Measurements from ENCODE around the gene PTER.

The PTER gene, protein sequence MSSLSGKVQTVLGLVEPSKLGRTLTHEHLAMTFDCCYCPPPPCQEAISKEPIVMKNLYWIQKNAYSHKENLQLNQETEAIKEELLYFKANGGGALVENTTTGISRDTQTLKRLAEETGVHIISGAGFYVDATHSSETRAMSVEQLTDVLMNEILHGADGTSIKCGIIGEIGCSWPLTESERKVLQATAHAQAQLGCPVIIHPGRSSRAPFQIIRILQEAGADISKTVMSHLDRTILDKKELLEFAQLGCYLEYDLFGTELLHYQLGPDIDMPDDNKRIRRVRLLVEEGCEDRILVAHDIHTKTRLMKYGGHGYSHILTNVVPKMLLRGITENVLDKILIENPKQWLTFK

DNA sequence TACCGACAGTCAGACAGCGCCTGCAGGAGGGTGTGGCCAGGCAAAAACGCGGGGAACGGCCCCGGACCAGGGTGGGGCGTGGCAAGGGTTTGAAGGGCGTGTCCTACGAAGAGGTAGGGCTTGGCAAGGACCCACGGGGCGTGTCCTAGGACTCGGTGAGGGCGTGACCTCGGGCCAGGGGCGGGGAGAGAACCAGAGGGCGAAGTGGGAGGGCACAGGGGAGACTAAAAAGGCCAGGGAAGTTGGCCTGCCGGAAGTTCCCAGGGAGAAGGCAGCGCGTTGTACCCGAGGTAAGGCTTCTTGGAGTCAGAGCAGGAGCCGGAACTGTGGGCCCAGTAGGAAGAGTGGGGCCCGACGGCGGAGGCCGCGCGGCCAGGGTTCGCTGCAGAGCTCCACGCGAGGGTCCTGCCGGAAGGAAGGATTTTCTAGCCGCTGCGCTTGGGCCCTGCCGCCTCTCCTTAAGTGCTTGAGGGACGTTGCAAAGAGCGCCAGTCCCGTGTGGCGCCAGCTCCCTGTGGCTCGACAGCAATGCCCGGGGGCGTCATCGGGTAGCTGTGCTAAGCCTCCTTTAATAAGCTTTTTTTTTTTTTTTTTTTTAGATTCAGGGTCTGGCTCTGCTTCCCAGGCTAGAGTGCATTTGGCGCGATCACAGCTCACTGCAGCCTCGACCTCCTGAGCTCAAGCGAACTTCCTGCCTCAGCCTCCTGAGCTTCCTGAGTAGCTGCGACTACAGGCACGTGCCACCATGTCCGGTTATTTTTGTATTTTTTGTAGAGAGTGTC is at the start of gene PTER:
Gene PTER (plus strand): TSS at position 253 of the 782 bp plus-strand sequence. CDS start 47,375 bp downstream, outside the sequence.
- DNase-seq (ENCODE audit: low spot score), result peak; percentile 91
- no peak for TF ChIP-seq CTCF (IDR thresholded peaks at IDR 0.05; ENCODE audit: extremely low read depth, missing control alignments)

DNA sequence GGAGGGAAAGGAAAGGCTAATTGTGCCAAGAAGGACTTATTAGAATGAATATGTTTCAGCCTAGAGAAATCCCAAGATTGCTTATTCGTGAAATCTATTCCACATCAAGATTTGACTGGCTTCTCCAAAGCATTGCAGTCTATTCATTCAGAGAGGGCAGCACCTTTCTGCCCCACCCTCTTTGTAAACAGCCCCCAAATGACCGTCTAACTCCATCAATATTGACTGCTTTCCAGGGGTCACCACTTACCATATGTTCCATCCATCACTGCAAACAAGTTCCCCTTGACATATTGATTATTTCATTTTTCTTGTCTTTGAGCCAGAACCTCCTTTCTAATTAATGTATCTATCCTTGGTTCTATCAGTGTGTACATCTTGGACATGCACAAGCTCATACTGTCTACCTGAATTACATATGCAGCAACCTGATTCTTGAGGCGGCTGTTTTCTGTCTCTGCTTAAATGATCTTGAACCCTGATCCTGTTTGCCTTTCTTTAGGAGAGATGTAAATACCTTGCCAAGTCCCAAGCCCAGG is 44.2 kb upstream of the PTER start:
- TF ChIP-seq CTCF (IDR thresholded peaks at IDR 0.05; ENCODE audit: extremely low read depth, missing control alignments), result no peak
- DNase-seq (ENCODE audit: low spot score), result no peak

GRCh38 chr10:16393271-16393858 is 43.4 kb upstream of the PTER start:
- no peak for TF ChIP-seq CTCF (IDR thresholded peaks at IDR 0.05; ENCODE audit: extremely low read depth, missing control alignments)
- no peak for DNase-seq (ENCODE audit: low spot score)

- TF ChIP-seq CTCF (IDR thresholded peaks at IDR 0.05; ENCODE audit: extremely low read depth, missing control alignments), result no peak
- no peak for DNase-seq (ENCODE audit: low spot score)
These were observed 35.4 kb upstream of the PTER start for GRCh38 chr10:16401416-16401815.

GRCh38 chr10:16408379-16408778 is 28.4 kb upstream of the PTER start:
- no peak for DNase-seq (ENCODE audit: low spot score)
- TF ChIP-seq CTCF (IDR thresholded peaks at IDR 0.05; ENCODE audit: extremely low read depth, missing control alignments), result no peak

GRCh38 chr10:16417341-16417740 is 19.5 kb upstream of the PTER start:
- DNase-seq (ENCODE audit: low spot score), result no peak
- no peak for TF ChIP-seq CTCF (IDR thresholded peaks at IDR 0.05; ENCODE audit: extremely low read depth, missing control alignments)

DNA sequence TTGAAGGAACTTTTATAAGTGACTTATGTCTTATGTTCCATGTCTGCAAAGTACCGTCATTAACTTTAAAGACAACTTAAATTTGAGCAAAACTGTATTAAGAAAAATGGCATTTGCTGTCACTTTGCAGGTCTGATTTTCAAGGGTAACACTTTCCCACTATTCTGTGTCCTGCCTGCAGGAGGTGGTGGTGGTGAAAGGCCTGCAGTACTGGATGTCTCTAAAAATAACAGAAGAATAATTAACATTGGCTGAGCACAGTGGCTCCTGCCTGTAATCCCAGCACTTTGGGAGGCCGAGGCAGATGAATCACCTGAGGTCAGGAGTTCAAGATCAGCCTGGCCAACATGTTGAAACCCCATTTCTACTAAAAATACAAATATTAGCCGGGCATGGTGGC is 13.2 kb upstream of the PTER start:
- no peak for DNase-seq (ENCODE audit: low spot score)
- TF ChIP-seq CTCF (IDR thresholded peaks at IDR 0.05; ENCODE audit: extremely low read depth, missing control alignments), result no peak
